Measurements from ENCODE around the gene EZR. TPM values are rescaled to one million over a fixed set of nuclear protein-coding genes. Genes with fewer than 3 reads are reported as not detected.
A peak's percentile ranks its signal among the peaks of the same experiment; 100 is the strongest.

The EZR gene
- total RNA-seq, 4 donors from 2014 or later, result 208 to 339 (median 285) TPM

GRCh38 chr6:158751224-158751623, 67.9 kb downstream of the EZR start:
- 88% methylated on average over 6 to 9 of the region's 9 CpGs for WGBS, 2 donors
- no peaks in the 10 kb centered on the region for H3K9me3 ChIP-seq
- H3K36me3 ChIP-seq, result peaks cover 0 to 5% (median 0%) of the 10 kb centered on the region in 3 donors
- no peak overlapping the region for H3K27ac ChIP-seq
- TF ChIP-seq POLR2A (IDR thresholded peaks at IDR 0.05), result no peak
- no peak for TF ChIP-seq CTCF (IDR thresholded peaks at IDR 0.05)
- intact Hi-C loops (cut with DNase I), result no loop called here
- H3K4me1 ChIP-seq, result peaks cover 0 to 7% (median 0%) of the 10 kb centered on the region in 3 donors
- no peak overlapping the region for H3K4me3 ChIP-seq
- no peak for DNase-seq
- H3K27me3 ChIP-seq, result no peaks in the 10 kb centered on the region

GRCh38 chr6:158744986-158745430, 74.2 kb downstream of the EZR start:
- H3K36me3 ChIP-seq, result no peaks in the 10 kb centered on the region
- H3K9me3 ChIP-seq, result peaks cover 0 to 1% (median 0%) of the 10 kb centered on the region in 3 donors
- no peak overlapping the region for H3K4me3 ChIP-seq
- intact Hi-C loops (cut with DNase I), result no loop called here
- TF ChIP-seq POLR2A (IDR thresholded peaks at IDR 0.05) (no peak), CTCF (IDR thresholded peaks at IDR 0.05) (no peak)
- no peaks in the 10 kb centered on the region for H3K27me3 ChIP-seq
- no peak overlapping the region for H3K27ac ChIP-seq
- no peak for DNase-seq
- 78 to 92% methylated on average over 5 of the region's 5 CpGs for WGBS, 2 donors
- peaks cover 0 to 10% (median 0%) of the 10 kb centered on the region in 3 donors for H3K4me1 ChIP-seq

GRCh38 chr6:158743033-158743651, 76.0 kb downstream of the EZR start:
- DNase-seq, result no peak
- TF ChIP-seq POLR2A (IDR thresholded peaks at IDR 0.05) (no peak), CTCF (IDR thresholded peaks at IDR 0.05) (no peak)
- Histone ChIP-seq H3K4me3 (no peak overlapping the region), H3K4me1 (peaks cover 0 to 20% (median 6%) of the 10 kb centered on the region in 3 donors), H3K9me3 (peaks cover 0 to 8% (median 4%) of the 10 kb centered on the region in 3 donors), H3K27me3 (no peaks in the 10 kb centered on the region), H3K27ac (no peak overlapping the region), H3K36me3 (no peaks in the 10 kb centered on the region)
- intact Hi-C loops (cut with DNase I), result no loop called here
- WGBS, 2 donors, result 32 to 58% methylated on average over 6 of the region's 6 CpGs

GRCh38 chr6:158739673-158740072, 79.5 kb downstream of the EZR start:
- TF ChIP-seq CTCF (IDR thresholded peaks at IDR 0.05) (no peak), POLR2A (IDR thresholded peaks at IDR 0.05) (no peak)

GRCh38 chr6:158737710-158738615, 81.2 kb downstream of the EZR start:
- no peak for TF ChIP-seq POLR2A (IDR thresholded peaks at IDR 0.05)
- TF ChIP-seq CTCF (IDR thresholded peaks at IDR 0.05), result no peak
- Histone ChIP-seq H3K27ac (peak overlapping the region; percentile 47 to 79 (median 62)), H3K4me1 (peaks cover 7 to 26% (median 8%) of the 10 kb centered on the region in 3 donors), H3K36me3 (peaks cover 0 to 8% (median 0%) of the 10 kb centered on the region in 3 donors), H3K27me3 (no peaks in the 10 kb centered on the region), H3K4me3 (no peak overlapping the region), H3K9me3 (peaks cover 0 to 27% (median 7%) of the 10 kb centered on the region in 3 donors)
- intact Hi-C loops (cut with DNase I), result no loop called here
- no peak for DNase-seq
- 30 to 57% methylated on average over 7 to 9 of the region's 12 CpGs for WGBS, 2 donors

More at GRCh38 chr6:158739673-158740072, 79.5 kb downstream of the EZR start:
- no peak overlapping the region for H3K27ac ChIP-seq
- 100% methylated on average over 1 of the region's 1 CpG for WGBS, 2 donors
- no peak for DNase-seq
- peaks cover 0 to 10% (median 4%) of the 10 kb centered on the region in 3 donors for H3K9me3 ChIP-seq
- intact Hi-C loops (cut with DNase I), result no loop called here
- no peaks in the 10 kb centered on the region for H3K27me3 ChIP-seq
- peaks cover 0 to 3% (median 0%) of the 10 kb centered on the region in 3 donors for H3K36me3 ChIP-seq
- peaks cover 7 to 32% (median 8%) of the 10 kb centered on the region in 3 donors for H3K4me1 ChIP-seq
- no peak overlapping the region for H3K4me3 ChIP-seq

Measured in esophagus squamous epithelium (tissue), 5 donors.